Activated CD4-positive, alpha-beta memory T cell treated with anti-CD3 and anti-CD28 coated beads, Interleukin-2, amount 10 ng/mL, durations not matched to agents 7 days and 5 days (primary cell): ENCODE data around the gene TIAM1. TPM values are rescaled to one million over a fixed set of nuclear protein-coding genes. Genes with fewer than 3 reads are reported as not detected.
A peak's percentile ranks its signal among the peaks of the same experiment; 100 is the strongest.

Source experiments
- CTCF ChIA-PET: fragments of 350-600 bp; sonication (Branson Sonifier 250); formaldehyde crosslinking; loops from one replicate; lab custom pipeline; 2021; ENCODE audit warnings: antibody characterized with exemption, inconsistent platforms; lab: Charles Lee
- POLR2A ChIA-PET: fragments of 350-600 bp; sonication (Branson Sonifier 250); formaldehyde crosslinking; loops from one replicate; lab custom pipeline; 2021; ENCODE audit warnings: antibody characterized with exemption; lab: Charles Lee
- DNase-seq: peaks from one replicate; pipeline ENCODE4 v3.0.0-alpha.2; 2020
- H3K27ac Mint-ChIP-seq: one replicate; pipeline ENCODE4 v1.8.0; 2021; ENCODE audit warnings: mild to moderate bottlenecking, mixed read lengths
- H3K27me3 Mint-ChIP-seq: one replicate; pipeline ENCODE4 v1.8.0; 2021; ENCODE audit warnings: mixed read lengths
- H3K36me3 Mint-ChIP-seq: one replicate; pipeline ENCODE4 v1.8.0; 2021; ENCODE audit warnings: low read depth, mixed read lengths
- H3K4me1 Mint-ChIP-seq: one replicate; pipeline ENCODE4 v1.8.0; 2021; ENCODE audit warnings: mixed read lengths
- H3K4me3 Mint-ChIP-seq: one replicate; pipeline ENCODE4 v1.8.0; 2021; ENCODE audit warnings: mild to moderate bottlenecking, mixed read lengths
- H3K9me3 Mint-ChIP-seq: one replicate; pipeline ENCODE4 v1.8.0; 2021; ENCODE audit warnings: mixed read lengths
- total RNA-seq, 2 experiments: library from RNA; stranded (reverse); gene quantifications; one replicate each; pipeline ENCODE4 v1.2.3, GENCODE V29; 2021

Gene TIAM1
- total RNA-seq, 2 experiments from 2014 or later, result 57.6 to 60.6 TPM

- POLR2A ChIA-PET, result no interaction called here
- Mint-ChIP-seq H3K4me3 (no peak overlapping the region), H3K4me1 (peaks cover 7% of the 10 kb centered on the region), H3K36me3 (no peaks in the 10 kb centered on the region), H3K27me3 (peaks cover 28% of the 10 kb centered on the region), H3K9me3 (no peaks in the 10 kb centered on the region), H3K27ac (no peak overlapping the region)
- DNase-seq, result no peak
- CTCF ChIA-PET, result no interaction called here
These were observed 253.7 kb downstream of the TIAM1 start for GRCh38 chr21:31090376-31090775.

DNA sequence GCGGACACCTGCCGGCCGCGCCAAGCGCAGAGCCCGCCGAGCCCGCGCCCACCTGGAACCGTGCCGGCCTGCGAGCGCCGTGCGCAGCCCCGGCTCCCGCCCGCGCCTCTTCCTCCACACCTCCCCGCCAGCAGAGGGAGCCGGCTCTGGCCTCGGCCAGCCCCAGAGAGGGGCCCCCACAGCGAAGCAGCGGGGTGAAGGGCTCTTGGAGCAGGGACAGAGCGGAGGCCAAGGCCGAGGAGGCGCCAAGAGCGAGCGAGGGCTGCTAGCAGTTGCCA, 255.6 kb downstream of the TIAM1 start:
- no peak overlapping the region for H3K4me3 Mint-ChIP-seq
- peaks cover 20% of the 10 kb centered on the region for H3K27me3 Mint-ChIP-seq
- ChIA-PET CTCF (interaction anchor here (0.7 to 4.0 kb wide), 6 partner anchors 8 to 258 kb away, joined by 3 to 19 read pairs (median 4); partner anchors contain the start of gene KRTAP7-1), POLR2A (interaction anchor here (1.1 kb wide), 1 partner anchor 268 kb away, joined by 3 read pairs; no protein-coding TSS in a partner anchor)
- peaks cover 7% of the 10 kb centered on the region for H3K4me1 Mint-ChIP-seq
- H3K27ac Mint-ChIP-seq, result no peak overlapping the region
- no peaks in the 10 kb centered on the region for H3K36me3 Mint-ChIP-seq
- no peak for DNase-seq
- H3K9me3 Mint-ChIP-seq, result no peaks in the 10 kb centered on the region

DNA sequence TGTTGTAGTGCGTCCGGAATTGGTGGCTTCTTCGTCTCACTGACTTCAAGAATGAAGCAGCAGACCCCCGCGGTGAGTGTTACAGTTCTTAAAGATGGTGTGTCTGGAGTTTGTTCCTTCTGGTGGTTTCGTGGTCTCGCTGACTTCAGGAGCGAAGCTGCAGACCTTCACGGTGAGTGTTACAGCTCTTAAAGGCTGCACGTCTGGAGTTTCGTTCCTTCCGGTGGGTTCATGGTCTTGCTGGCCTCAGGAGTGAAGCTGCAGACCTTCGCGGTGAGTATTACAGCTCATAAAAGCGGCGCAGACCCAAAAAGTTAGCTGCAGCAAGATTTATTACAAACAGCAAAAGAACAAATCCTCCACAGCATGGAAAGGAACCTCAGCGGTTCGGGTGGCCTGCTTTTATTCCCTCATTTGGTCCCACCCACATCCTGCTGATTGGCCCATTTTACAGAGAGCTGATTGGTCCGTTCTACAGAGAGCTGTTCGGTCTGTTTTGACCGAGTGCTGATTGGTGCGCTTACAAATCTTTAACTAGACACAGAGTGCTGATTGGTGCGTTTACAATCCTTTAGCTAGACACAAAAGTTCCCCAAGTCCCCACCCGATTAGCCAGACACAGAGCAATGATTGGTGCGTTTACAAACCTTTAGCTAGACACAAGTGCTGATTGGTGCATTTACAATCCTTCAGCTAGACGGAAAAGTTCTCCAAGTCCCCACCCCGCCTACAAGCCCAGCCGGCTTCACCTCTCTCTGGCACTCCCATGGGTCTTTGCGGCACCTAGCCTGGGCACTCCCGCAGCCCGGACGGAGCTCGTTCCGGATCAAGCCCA, 256.2 kb downstream of the TIAM1 start:
- no peak for DNase-seq
- no peak overlapping the region for H3K27ac Mint-ChIP-seq
- POLR2A ChIA-PET, result interaction anchor here (1.1 kb wide), 1 partner anchor 267 kb away, joined by 3 read pairs; no protein-coding TSS in a partner anchor
- no peaks in the 10 kb centered on the region for H3K36me3 Mint-ChIP-seq
- peaks cover 7% of the 10 kb centered on the region for H3K4me1 Mint-ChIP-seq
- CTCF ChIA-PET, result interaction anchor here (1.2 to 4.0 kb wide), 5 partner anchors 8 to 257 kb away, joined by 3 to 19 read pairs (median 5); partner anchors contain the start of gene KRTAP7-1
- peaks cover 20% of the 10 kb centered on the region for H3K27me3 Mint-ChIP-seq
- H3K4me3 Mint-ChIP-seq, result no peak overlapping the region
- no peaks in the 10 kb centered on the region for H3K9me3 Mint-ChIP-seq

GRCh38 chr21:31084689-31085088, 259.4 kb downstream of the TIAM1 start:
- peaks cover 14% of the 10 kb centered on the region for H3K27me3 Mint-ChIP-seq
- H3K4me3 Mint-ChIP-seq, result no peak overlapping the region
- no peak overlapping the region for H3K27ac Mint-ChIP-seq
- POLR2A ChIA-PET, result no interaction called here
- DNase-seq, result no peak
- H3K4me1 Mint-ChIP-seq, result peaks cover 8% of the 10 kb centered on the region
- CTCF ChIA-PET, result interaction anchor here (4.0 kb wide), 1 partner anchor 254 kb away, joined by 19 read pairs; the partner anchor contains the start of gene KRTAP7-1
- H3K9me3 Mint-ChIP-seq, result no peaks in the 10 kb centered on the region
- no peaks in the 10 kb centered on the region for H3K36me3 Mint-ChIP-seq

DNA sequence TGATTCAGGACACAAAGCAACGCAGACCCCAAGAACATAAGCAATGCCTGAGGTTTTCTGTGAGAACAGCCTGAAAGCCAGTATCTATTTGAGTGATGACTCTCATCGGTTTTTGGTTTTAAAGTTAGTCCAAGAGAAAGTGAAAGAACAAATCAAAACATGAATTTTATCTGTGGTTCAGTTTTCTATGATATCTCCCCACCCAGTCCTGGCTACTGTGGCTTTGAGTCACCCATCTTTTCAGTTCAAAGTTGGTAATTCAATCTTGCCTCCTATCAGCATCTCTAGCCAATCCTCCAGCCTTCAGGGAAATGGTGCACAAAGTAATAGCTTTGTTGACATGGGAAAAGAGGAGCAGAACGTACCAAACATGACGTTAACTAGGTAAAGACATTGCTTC, 265.3 kb downstream of the TIAM1 start:
- peaks cover 46% of the 10 kb centered on the region for H3K27me3 Mint-ChIP-seq

DNA sequence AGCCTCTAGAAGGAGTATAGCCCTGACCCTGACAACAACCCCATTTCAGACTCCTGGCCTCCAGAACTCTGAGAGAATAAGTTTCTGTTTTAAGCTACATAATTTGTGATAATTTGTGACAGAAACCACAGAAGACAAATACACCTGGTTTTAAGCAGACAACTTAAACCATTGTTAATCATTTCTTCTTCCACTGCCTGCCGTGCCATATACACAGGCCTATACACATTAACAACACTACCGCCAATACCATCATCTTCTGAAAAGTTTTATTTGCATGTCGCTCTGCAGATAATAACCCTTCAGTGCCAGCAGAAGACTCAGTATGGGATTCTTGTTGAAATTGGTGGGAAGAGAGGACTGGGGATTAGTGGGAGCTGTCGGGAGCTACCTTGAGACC, 265.8 kb downstream of the TIAM1 start:
- Mint-ChIP-seq H3K36me3 (no peaks in the 10 kb centered on the region), H3K4me3 (no peak overlapping the region), H3K4me1 (peaks cover 18% of the 10 kb centered on the region), H3K9me3 (no peaks in the 10 kb centered on the region), H3K27ac (no peak overlapping the region), H3K27me3 (peaks cover 46% of the 10 kb centered on the region)
- DNase-seq, result no peak
- POLR2A ChIA-PET, result no interaction called here
- CTCF ChIA-PET, result interaction anchor here (0.9 to 1.6 kb wide), 3 partner anchors 10 to 246 kb away, joined by 3 read pairs; no protein-coding TSS in a partner anchor

More for the DNA sequence above, 265.3 kb downstream of the TIAM1 start:
- no peak overlapping the region for H3K4me3 Mint-ChIP-seq
- H3K4me1 Mint-ChIP-seq, result peaks cover 18% of the 10 kb centered on the region
- ChIA-PET CTCF (interaction anchor here (1.4 to 1.6 kb wide), 3 partner anchors 9 to 502 kb away, joined by 3 read pairs; no protein-coding TSS in a partner anchor), POLR2A (interaction anchor here (1.7 kb wide), 1 partner anchor 9 kb away, joined by 4 read pairs; no protein-coding TSS in a partner anchor)
- H3K27ac Mint-ChIP-seq, result peak overlapping the region; percentile 27
- no peaks in the 10 kb centered on the region for H3K9me3 Mint-ChIP-seq
- H3K36me3 Mint-ChIP-seq, result no peaks in the 10 kb centered on the region
- no peak for DNase-seq

- no peaks in the 10 kb centered on the region for H3K36me3 Mint-ChIP-seq
- DNase-seq, result no peak
- peaks cover 56% of the 10 kb centered on the region for H3K27me3 Mint-ChIP-seq
- ChIA-PET CTCF (no interaction called here), POLR2A (no interaction called here)
- H3K4me3 Mint-ChIP-seq, result no peak overlapping the region
- H3K27ac Mint-ChIP-seq, result no peak overlapping the region
- no peaks in the 10 kb centered on the region for H3K9me3 Mint-ChIP-seq
- peaks cover 24% of the 10 kb centered on the region for H3K4me1 Mint-ChIP-seq
These were observed 268.2 kb downstream of the TIAM1 start for GRCh38 chr21:31075848-31076247.

DNA sequence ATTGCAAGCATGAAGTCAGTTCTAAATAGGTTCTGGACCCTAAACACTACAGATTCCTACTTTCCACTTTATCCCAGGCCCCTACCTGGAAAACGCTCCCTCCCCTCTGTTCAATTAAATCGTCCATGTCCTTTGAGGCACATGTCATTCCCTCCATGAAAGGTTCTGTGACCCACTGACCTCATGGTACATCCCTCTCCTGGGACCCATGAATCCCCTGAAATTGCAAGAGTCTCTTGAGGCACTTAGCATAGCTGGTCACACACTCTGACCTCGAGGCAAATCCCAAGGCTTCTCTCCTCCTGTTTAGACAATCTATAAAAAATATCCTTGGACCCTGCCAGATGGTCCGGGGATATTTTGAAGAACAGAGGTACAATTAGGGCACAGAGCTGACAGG, 271.5 kb downstream of the TIAM1 start:
- ChIA-PET POLR2A (no interaction called here), CTCF (no interaction called here)
- Mint-ChIP-seq H3K4me1 (peaks cover 6% of the 10 kb centered on the region), H3K36me3 (no peaks in the 10 kb centered on the region), H3K9me3 (no peaks in the 10 kb centered on the region), H3K4me3 (no peak overlapping the region), H3K27me3 (peaks cover 50% of the 10 kb centered on the region), H3K27ac (no peak overlapping the region)
- DNase-seq, result no peak
